Calu3 (cell line): ENCODE data around the gene SVEP1. TPM values are rescaled to one million over a fixed set of nuclear protein-coding genes. Genes with fewer than 3 reads are reported as not detected.

ENCODE experiments used
- BruUV-seq: library from RNA; stranded (reverse); fragments of 400-500 nt; replicated peaks from 2 replicates; lab custom pipeline; 2021; lab: Mats Ljungman, UMichigan
- CTCF ChIA-PET: fragments of 300-600 bp; sonication (Branson Sonifier 250); formaldehyde crosslinking; loops from one replicate; lab custom pipeline; 2022; ENCODE audit warnings: antibody characterized with exemption; lab: Charles Lee
- DNase-seq: peaks from one replicate; pipeline ENCODE4 v3.0.0; 2022
- H3K27ac Mint-ChIP-seq: one replicate; pipeline ENCODE4 v1.8.0; 2022; ENCODE audit warnings: mixed read lengths; ENCODE audit not compliant: unreplicated experiment
- H3K27me3 Mint-ChIP-seq: one replicate; pipeline ENCODE4 v1.8.0; 2022; ENCODE audit warnings: mixed read lengths; ENCODE audit not compliant: unreplicated experiment
- H3K36me3 Mint-ChIP-seq: one replicate; pipeline ENCODE4 v1.8.0; 2022; ENCODE audit warnings: mild to moderate bottlenecking, moderate library complexity, mixed read lengths; ENCODE audit not compliant: insufficient read depth, unreplicated experiment
- H3K4me1 Mint-ChIP-seq: one replicate; pipeline ENCODE4 v1.8.0; 2022; ENCODE audit warnings: mild to moderate bottlenecking, low read depth, mixed read lengths; ENCODE audit not compliant: unreplicated experiment
- H3K4me3 Mint-ChIP-seq: one replicate; pipeline ENCODE4 v1.8.0; 2022; ENCODE audit warnings: mild to moderate bottlenecking, low read depth, moderate library complexity, mixed read lengths; ENCODE audit not compliant: unreplicated experiment
- H3K9me3 Mint-ChIP-seq: one replicate; pipeline ENCODE4 v1.8.0; 2022; ENCODE audit warnings: low read depth, mixed read lengths; ENCODE audit not compliant: unreplicated experiment
- CTCF ChIP-seq: fragments of 200-600 bp; IDR thresholded peaks from one replicate; pipeline ENCODE4 v1.8.0; 2022; ENCODE audit warnings: antibody characterized with exemption; ENCODE audit not compliant: unreplicated experiment
- intact Hi-C: fragments of 100-400 bp; cut with micrococcal nuclease; formaldehyde crosslinking; loops from one replicate; pipeline ENCODE4 v1.10.0; 2022; ENCODE audit not compliant: unreplicated experiment
- total RNA-seq: library from RNA; stranded (reverse); gene quantifications from 2 replicates; pipeline ENCODE4 v1.2.3, GENCODE V29; 2022

SVEP1 gene
- total RNA-seq, 1 experiment from 2014 or later = 0.35 TPM

- CTCF ChIA-PET = no interaction called here
- DNase-seq = no peak
- no peaks in the 10 kb centered on the region for H3K27me3 Mint-ChIP-seq
- no peaks in the 10 kb centered on the region for H3K9me3 Mint-ChIP-seq
- H3K4me1 Mint-ChIP-seq = no peaks in the 10 kb centered on the region
- TF ChIP-seq CTCF = no peak
- no TSS peak for BruUV-seq
- H3K27ac Mint-ChIP-seq = no peak overlapping the region
- no peak overlapping the region for H3K4me3 Mint-ChIP-seq
- intact Hi-C loops = no loop called here
- no peaks in the 10 kb centered on the region for H3K36me3 Mint-ChIP-seq
These were observed 222.0 kb downstream of the SVEP1 start for GRCh38 chr9:110357505-110357904.

- no peaks in the 10 kb centered on the region for H3K9me3 Mint-ChIP-seq
- no peak overlapping the region for H3K4me3 Mint-ChIP-seq
- CTCF ChIA-PET = no interaction called here
- TF ChIP-seq CTCF = no peak
- intact Hi-C loops = no loop called here
- no peaks in the 10 kb centered on the region for H3K36me3 Mint-ChIP-seq
- no TSS peak for BruUV-seq
- no peaks in the 10 kb centered on the region for H3K4me1 Mint-ChIP-seq
- H3K27me3 Mint-ChIP-seq = no peaks in the 10 kb centered on the region
- H3K27ac Mint-ChIP-seq = no peak overlapping the region
- no peak for DNase-seq
These were observed 222.7 kb downstream of the SVEP1 start for GRCh38 chr9:110356639-110357395.

GRCh38 chr9:110355911-110356310 lies 223.6 kb downstream of the SVEP1 start:
- Mint-ChIP-seq H3K4me1 (no peaks in the 10 kb centered on the region), H3K4me3 (no peak overlapping the region), H3K36me3 (no peaks in the 10 kb centered on the region), H3K9me3 (no peaks in the 10 kb centered on the region), H3K27me3 (no peaks in the 10 kb centered on the region), H3K27ac (no peak overlapping the region)
- DNase-seq = no peak
- no TSS peak for BruUV-seq
- no peak for TF ChIP-seq CTCF
- CTCF ChIA-PET = no interaction called here
- intact Hi-C loops = no loop called here

GRCh38 chr9:110351009-110351467 lies 228.5 kb downstream of the SVEP1 start:
- Mint-ChIP-seq H3K36me3 (peaks cover 5% of the 10 kb centered on the region), H3K4me3 (no peak overlapping the region), H3K9me3 (no peaks in the 10 kb centered on the region), H3K27me3 (no peaks in the 10 kb centered on the region), H3K4me1 (no peaks in the 10 kb centered on the region), H3K27ac (no peak overlapping the region)
- DNase-seq = no peak
- no peak for TF ChIP-seq CTCF
- intact Hi-C loops = no loop called here
- CTCF ChIA-PET = interaction anchor here (0.5 kb wide), 1 partner anchor 307 kb away, joined by 4 read pairs; no protein-coding TSS in a partner anchor
- no TSS peak for BruUV-seq
